Activated T-helper 1 cell treated with anti-CD3 and anti-CD28 coated beads, Interleukin-2, amount 50 U/mL, for 16 hours (primary cell): ENCODE data around the gene LUZP4.
"Not testable (repeated sequence)": the region's sequence is repeated elsewhere in the genome, so short reads cannot be mapped to it uniquely, and the experiment has no call there.

Experiments used
- DNase-seq, 2 donors: peaks; one replicate each; pipeline ENCODE4 v3.0.0-alpha.2; 2020; ENCODE audit warnings: low read depth in 1 of 2, low spot score in 1 of 2

LUZP4 gene

GRCh38 chrX:115289465-115289864, at the start of gene LUZP4:
TSS of gene LUZP4 (plus strand) at chrX:115289715. CDS start at chrX:115289760, 45 bp downstream.
- DNase-seq: no peak

- no peak for DNase-seq
Observed at GRCh38 chrX:115251458-115252233, 37.9 kb upstream of the LUZP4 start.

DNA sequence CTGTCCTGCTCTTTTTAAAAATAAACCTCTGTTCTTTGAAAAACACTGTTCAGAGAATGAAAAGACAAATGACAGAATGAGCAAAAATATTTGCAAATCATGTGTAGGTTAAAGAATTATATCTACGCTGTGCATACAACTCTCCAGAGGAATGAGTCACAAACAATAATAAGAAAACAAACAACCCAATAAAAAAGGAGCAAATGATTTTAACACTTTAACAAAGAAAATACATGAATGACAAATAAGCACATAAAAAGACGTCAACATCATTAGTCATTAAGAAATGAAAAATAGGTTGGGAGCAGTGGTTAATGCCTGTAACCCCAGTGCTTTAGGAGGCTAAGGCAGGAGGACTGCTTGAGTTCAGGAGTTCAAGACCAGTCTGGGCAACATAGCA, 34.5 kb upstream of the LUZP4 start:
- DNase-seq: no peak

DNA sequence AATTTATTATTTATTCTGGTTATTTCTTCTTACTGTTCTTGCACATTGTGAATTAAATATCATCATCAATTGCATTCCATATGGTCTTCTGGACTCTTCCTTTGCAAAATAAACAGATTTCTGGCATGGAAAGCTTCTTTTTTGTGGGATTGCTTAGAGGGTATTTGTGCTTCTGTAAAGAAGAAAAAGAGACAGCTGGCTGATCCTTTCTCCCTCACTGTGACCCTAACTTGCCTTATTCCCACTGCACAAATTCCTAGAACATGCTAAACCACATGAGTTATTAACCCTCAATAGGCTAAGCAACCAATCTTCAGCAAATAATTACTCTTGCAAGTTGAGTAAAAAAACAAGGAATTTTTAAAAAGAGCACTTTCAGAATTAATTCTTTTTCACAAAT, 31.8 kb upstream of the LUZP4 start:
- DNase-seq: no peak

GRCh38 chrX:115259238-115259875, 30.2 kb upstream of the LUZP4 start:
- DNase-seq: no peak

DNA sequence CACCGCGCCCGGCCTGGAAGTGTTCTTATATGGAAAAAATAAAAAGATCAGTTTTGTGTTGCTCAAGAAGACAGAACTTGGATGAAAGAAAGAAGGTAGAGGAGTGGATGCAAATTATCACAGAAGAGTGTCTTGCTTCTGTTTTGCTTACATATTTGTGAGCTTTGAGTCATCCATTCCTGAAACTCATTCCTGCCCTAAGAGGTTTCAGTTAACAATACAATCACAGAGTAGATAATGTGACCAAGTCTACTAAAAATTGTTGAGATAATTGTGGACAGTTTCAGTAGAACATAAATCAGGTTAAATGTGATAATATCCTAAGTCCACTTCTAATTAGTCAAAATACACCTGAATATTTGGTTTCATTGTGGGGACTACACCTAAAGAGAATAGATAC, 29.2 kb upstream of the LUZP4 start:
- no peak for DNase-seq

DNA sequence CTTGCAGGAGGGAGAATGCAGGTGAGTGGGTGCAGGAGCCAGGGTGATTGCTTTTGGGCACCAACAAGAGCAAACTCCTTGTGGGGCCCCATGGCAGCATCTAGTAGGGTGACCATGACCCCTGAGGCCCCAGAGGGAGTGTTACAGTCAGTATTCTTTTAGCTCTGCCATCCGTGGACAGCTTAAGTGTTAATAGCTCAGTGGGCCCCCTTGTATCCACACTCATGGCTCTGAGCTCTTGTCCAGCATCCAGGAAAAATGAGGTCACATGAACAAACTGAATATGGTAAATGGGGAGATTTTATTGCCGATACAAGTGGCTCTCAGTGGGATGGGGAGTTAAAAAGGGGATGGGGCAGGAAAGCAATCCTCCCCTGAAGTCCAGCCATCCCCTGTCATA, 28.4 kb upstream of the LUZP4 start:
- no peak for DNase-seq

GRCh38 chrX:115264009-115264408, 25.5 kb upstream of the LUZP4 start:
- DNase-seq: no peak

DNA sequence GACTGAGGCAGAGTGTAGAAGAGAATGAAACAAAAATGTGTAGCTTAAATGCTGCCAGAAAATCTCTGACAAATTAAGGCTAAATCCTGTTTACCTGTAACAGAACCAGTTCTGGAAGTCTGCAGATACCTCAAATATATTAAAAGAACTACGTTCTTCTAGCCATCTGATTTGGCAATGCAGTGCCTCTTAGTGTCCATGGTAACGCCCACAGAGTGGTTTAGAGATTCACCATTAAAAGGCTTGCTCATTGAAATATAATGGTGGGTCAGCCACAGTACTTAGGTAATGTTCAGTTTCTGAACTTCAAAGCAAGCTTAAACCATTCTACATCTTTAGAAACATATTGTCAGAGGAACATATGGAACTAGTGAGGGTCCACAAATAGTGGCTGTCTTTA, 23.2 kb upstream of the LUZP4 start:
- no peak for DNase-seq

DNA sequence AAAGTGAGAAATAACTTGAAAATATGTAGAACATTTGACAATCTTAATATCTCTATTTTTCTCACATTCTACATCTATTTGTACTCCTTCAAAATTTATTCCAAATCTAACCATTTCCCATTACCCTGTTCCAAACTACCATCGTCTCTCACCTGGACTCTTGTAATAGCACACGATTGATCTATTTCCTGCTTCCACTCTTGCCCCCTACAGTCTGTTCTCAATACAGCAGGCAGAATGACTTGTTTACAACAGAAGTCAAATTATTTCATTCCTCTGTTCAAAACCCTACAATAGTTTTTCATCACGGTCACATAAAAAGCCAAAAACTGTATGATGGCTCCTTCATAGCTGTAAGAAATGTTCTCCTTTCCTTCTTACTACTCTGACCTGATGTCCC, 21.1 kb upstream of the LUZP4 start:
- no peak for DNase-seq

- no peak for DNase-seq
Observed at GRCh38 chrX:115269051-115269683, 20.3 kb upstream of the LUZP4 start.

GRCh38 chrX:115284877-115285276, 4.6 kb upstream of the LUZP4 start:
- no peak for DNase-seq

DNA sequence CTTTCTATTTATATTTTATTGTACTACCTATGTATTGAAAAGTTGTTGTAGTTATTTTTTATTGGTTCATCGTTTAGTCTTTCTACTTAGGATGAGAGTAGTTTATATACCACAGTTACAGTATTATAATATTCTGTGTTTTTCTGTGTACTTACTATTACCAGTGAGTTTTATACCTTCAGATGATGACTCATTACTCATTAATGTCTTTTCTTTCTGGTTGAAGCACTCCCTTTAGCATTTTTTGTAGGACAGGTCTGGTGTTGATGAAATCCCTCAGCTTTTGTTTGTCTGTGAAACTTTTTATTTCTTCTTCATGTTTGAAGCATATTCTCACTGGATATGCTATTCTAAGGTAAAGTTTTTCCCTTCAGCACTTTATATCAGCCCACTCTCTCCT, 7.7 kb downstream of the LUZP4 start:
- DNase-seq: no peak

GRCh38 chrX:115311139-115311538, 21.6 kb downstream of the LUZP4 start:
- DNase-seq: no peak

GRCh38 chrX:115311601-115312001, 22.1 kb downstream of the LUZP4 start:
- no peak for DNase-seq

- DNase-seq: no peak
Observed at GRCh38 chrX:115318139-115318538, 28.6 kb downstream of the LUZP4 start.

- DNase-seq: no peak
Observed at GRCh38 chrX:115322375-115322774, 32.9 kb downstream of the LUZP4 start.

- no peak for DNase-seq
Observed at GRCh38 chrX:115324194-115324593, 34.7 kb downstream of the LUZP4 start.

DNA sequence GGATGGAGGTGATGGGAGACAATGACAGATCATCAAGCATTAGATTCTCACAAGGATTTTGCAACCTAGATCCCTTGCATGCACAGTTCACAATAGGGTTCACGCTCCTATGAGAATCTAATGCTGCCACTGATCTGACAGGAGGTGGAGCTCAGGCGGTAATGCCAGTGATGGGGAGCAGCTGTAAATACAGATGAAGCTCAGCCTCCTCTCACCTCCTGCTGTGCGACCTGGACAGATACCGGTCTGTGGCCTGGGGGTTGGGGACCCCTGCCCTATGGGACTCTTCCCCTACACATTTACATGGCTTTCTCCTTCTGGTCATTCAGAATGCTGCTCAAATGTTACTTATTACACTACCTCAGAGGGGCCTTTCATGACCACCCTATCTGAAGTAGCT, 39.8 kb downstream of the LUZP4 start:
- DNase-seq: not testable (repeated sequence)

DNA sequence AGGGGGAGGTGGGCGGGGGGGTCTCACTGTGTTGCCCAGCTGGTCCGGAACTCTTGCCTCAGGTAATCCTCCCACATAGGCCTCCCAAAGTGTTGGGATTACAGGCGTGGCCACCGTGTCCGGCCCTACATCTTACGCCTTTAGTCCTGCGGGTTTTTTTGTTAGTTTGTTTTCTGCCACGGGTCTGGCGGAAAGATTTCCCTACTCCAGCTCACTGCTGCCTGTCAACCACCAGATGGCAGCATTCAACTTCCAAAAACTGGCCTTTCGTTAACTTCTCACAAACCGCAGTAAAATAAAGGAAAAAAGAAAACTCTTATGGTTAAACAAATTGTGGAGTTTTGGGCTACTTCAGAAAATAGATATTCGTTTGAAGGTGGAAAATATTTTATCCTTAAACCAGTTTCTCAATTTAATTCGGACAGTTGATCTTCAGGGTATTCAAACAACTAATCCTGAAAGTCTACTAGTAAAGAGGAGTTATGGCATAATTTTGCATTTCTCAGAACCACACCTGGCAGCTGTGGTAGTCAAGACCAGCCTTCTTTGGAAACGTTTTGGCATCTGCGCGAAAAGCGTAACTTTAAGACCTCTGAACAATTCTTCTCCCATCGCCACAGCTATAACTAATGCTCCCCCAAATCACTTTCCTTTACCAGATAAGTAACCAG, 41.1 kb downstream of the LUZP4 start:
- DNase-seq: no peak

GRCh38 chrX:115332832-115333231, 43.3 kb downstream of the LUZP4 start:
- no peak for DNase-seq

DNA sequence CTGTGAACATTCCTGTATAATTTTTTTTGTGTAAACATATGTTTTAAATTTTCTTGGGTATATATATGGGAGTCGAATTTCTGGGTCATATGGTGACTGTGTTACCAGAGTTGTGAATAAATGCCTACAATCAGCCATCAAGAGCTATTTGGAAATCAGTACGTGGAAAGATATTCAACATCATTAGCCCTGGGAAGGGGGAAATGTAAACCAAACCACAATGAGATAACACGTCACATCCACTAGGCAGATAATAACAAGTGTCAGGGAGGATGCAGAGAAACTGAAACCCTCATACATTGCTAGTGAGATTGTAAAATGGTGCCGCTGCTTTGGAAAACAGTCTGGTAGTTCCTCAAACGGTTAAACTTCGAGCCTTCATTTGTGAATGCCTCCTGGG, 43.9 kb downstream of the LUZP4 start:
- DNase-seq: no peak
